H1 (cell line): Measurements from ENCODE around the gene CPZ. TPM values are rescaled to one million over a fixed set of nuclear protein-coding genes. Genes with fewer than 3 reads are reported as not detected.
A peak's percentile ranks its signal among the peaks of the same experiment; 100 is the strongest.

ENCODE experiments used
- CBX5 ChIP-seq: fragments of 300-800, 300-1000 bp; sonication (generic); IDR thresholded peaks from 2 replicates; pipeline ENCODE4 v1.7.1; 2016; ENCODE audit warnings: antibody characterized with exemption, low read length, low read depth
- CHD1 ChIP-seq: IDR thresholded peaks from 2 replicates; pipeline ENCODE4 v1.6.1; 2012; ENCODE audit warnings: low read depth, low read length, improper control_type of control experiment
- CHD2 ChIP-seq: IDR thresholded peaks from 2 replicates; pipeline ENCODE4 v1.6.1; 2012; ENCODE audit warnings: low read length, improper control_type of control experiment
- CTCF ChIP-seq, 3 experiments: IDR thresholded peaks; 1 replicate in 2 of 3; 2 replicates in 1 of 3; pipeline versions ENCODE4 v1.5.1 to v1.6.1; 2011; ENCODE audit warnings: low read length in 3 of 3, mild to moderate bottlenecking in 3 of 3, inconsistent platforms in 2 of 3, low read depth in 1 of 3, moderate library complexity in 1 of 3; ENCODE audit not compliant: insufficient read depth in 1 of 3; ENCODE audit errors: control extremely low read depth in 1 of 3
- GABPA ChIP-seq: IDR thresholded peaks from 2 replicates; pipeline ENCODE4 v1.6.1; 2011; ENCODE audit warnings: mild to moderate bottlenecking, low read length, moderate library complexity, borderline replicate concordance; ENCODE audit not compliant: insufficient read depth
- GTF2F1 ChIP-seq: IDR thresholded peaks from 2 replicates; pipeline ENCODE4 v1.6.1; 2012; ENCODE audit warnings: low read depth, low read length, improper control_type of control experiment, borderline replicate concordance
- JUN ChIP-seq: IDR thresholded peaks from 2 replicates; pipeline ENCODE4 v1.6.1; 2011; ENCODE audit warnings: low read depth, mild to moderate bottlenecking, improper control_type of control experiment, low read length
- KDM4A ChIP-seq: IDR thresholded peaks from one replicate; pipeline ENCODE4 v1.7.1; 2012; ENCODE audit warnings: low read depth, mild to moderate bottlenecking, moderate library complexity, low read length, inconsistent platforms; ENCODE audit not compliant: severe bottlenecking
- MAFK ChIP-seq: IDR thresholded peaks from 2 replicates; pipeline ENCODE4 v1.6.1; 2012; ENCODE audit warnings: low read depth, mild to moderate bottlenecking, improper control_type of control experiment, low read length
- NANOG ChIP-seq: IDR thresholded peaks from 2 replicates; pipeline ENCODE4 v1.6.1; 2011; ENCODE audit warnings: low read length, low read depth, mild to moderate bottlenecking, inconsistent platforms; ENCODE audit not compliant: insufficient read depth, poor library complexity, severe bottlenecking
- PHF8 ChIP-seq: fragments of 200-600 bp; sonication (generic); conservative IDR thresholded peaks from 2 replicates; pipeline ENCODE4 v1.7.1; 2012; ENCODE audit warnings: low read depth, mild to moderate bottlenecking, inconsistent platforms, low read length, moderate library complexity
- POLR2A ChIP-seq, 2 experiments: IDR thresholded peaks; 1 replicate in 1 of 2; 2 replicates in 1 of 2; pipeline ENCODE4 v1.6.1; 2011; ENCODE audit warnings: low read depth in 2 of 2, low read length in 2 of 2, mild to moderate bottlenecking in 2 of 2; ENCODE audit errors: control extremely low read depth in 1 of 2
- RFX5 ChIP-seq: IDR thresholded peaks from 2 replicates; pipeline ENCODE4 v1.6.1; 2011; ENCODE audit warnings: low read depth, low read length, improper control_type of control experiment, borderline replicate concordance
- RNF2 ChIP-seq: fragments of 200-900, 300-1000 bp; sonication (generic); IDR thresholded peaks from 2 replicates; pipeline ENCODE4 v1.7.1; 2016; ENCODE audit warnings: borderline replicate concordance, low read depth, mild to moderate bottlenecking, antibody characterized with exemption, low read length; ENCODE audit not compliant: poor library complexity, severe bottlenecking; ENCODE audit errors: missing control alignments
- RXRA ChIP-seq: IDR thresholded peaks from 2 replicates; pipeline ENCODE4 v1.6.1; 2011; ENCODE audit warnings: low read depth, mild to moderate bottlenecking, low read length, moderate library complexity; ENCODE audit not compliant: insufficient read depth
- SIN3A ChIP-seq, 2 experiments: IDR thresholded peaks in 1 of 2; conservative IDR thresholded peaks in 1 of 2; 2 replicates each; pipeline ENCODE4 v1.6.1; 2011 to 2012; ENCODE audit warnings: low read length in 2 of 2, improper control_type of control experiment in 1 of 2, low read depth in 1 of 2, mild to moderate bottlenecking in 1 of 2
- SP1 ChIP-seq: IDR thresholded peaks from 2 replicates; pipeline ENCODE4 v1.6.1; 2011; ENCODE audit warnings: low read depth, low read length
- TCF12 ChIP-seq: IDR thresholded peaks from 2 replicates; pipeline ENCODE4 v1.6.1; 2011; ENCODE audit warnings: low read depth, mild to moderate bottlenecking, low read length
- ZNF274 ChIP-seq: IDR thresholded peaks from 2 replicates; pipeline ENCODE4 v1.7.0; 2012; ENCODE audit warnings: low read length, borderline replicate concordance; ENCODE audit errors: extremely low read depth
- polyA plus RNA-seq, 7 experiments: library from polyadenylated mRNA; depleted of rRNA in 3 of 7; stranded (reverse) in 5 of 7; unstranded in 2 of 7; fragments of >200 nt in 5 of 7; fragments of 200-250 nt in 2 of 7; gene quantifications; 1 replicate in 5 of 7; 2 replicates in 1 of 7; 4 replicates in 1 of 7; pipeline versions ENCODE4 v1.2.1 to v1.2.3, GENCODE V29; 2011 to 2013; ENCODE audit warnings: missing spikeins in 2 of 7, mixed read lengths in 2 of 7
- total RNA-seq: library from RNA; stranded (reverse); fragmentation: NEBNext Ultra II Directional; extraction: Animal tissue kit (Norgen Biotek cat#: 25700); gene quantifications from 2 replicates; pipeline ENCODE4 v1.2.1, GENCODE V29; 2021
- TF ChIP-seq, protein P1 (sequence below): IDR thresholded peaks from 2 replicates; pipeline ENCODE4 v1.6.1; 2012; ENCODE audit warnings: inconsistent platforms

The CPZ gene
- total and polyA plus RNA-seq, 2 of the 8 experiments (the other 6 are each of a cell fraction or from before 2014, with no cell fraction given): 28.8 to 40.7 TPM

GRCh38 chr4:8607603-8608481 is 15.3 kb downstream of the CPZ start (continued):
- TF ChIP-seq CTCF (IDR thresholded peaks at IDR 0.05; ENCODE audit: control extremely low read depth in 1 of 3, insufficient read depth in 1 of 3, low read depth in 1 of 3, low read length in 3 of 3): peak in 2 of 3 experiments; percentile 95 to 96; a peak in 3 of 4 replicates
- TF ChIP-seq RFX5: no peak
- TF ChIP-seq MAFK: no peak
- no peak for TF ChIP-seq SP1
- TF ChIP-seq KDM4A: no peak
- no peak for TF ChIP-seq CHD1
- no peak for TF ChIP-seq POLR2A (IDR thresholded peaks at IDR 0.05; ENCODE audit: control extremely low read depth in 1 of 2, low read depth in 2 of 2, low read length in 2 of 2)
- TF ChIP-seq, protein P1, sequence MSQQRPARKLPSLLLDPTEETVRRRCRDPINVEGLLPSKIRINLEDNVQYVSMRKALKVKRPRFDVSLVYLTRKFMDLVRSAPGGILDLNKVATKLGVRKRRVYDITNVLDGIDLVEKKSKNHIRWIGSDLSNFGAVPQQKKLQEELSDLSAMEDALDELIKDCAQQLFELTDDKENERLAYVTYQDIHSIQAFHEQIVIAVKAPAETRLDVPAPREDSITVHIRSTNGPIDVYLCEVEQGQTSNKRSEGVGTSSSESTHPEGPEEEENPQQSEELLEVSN: no peak
- no peak for TF ChIP-seq GTF2F1
- TF ChIP-seq RXRA: no peak
- no peak for TF ChIP-seq SIN3A (conservative IDR thresholded peaks at IDR 0.05 in 1 of 2, IDR thresholded peaks at IDR 0.05 in 1 of 2; ENCODE audit: low read depth in 1 of 2, low read length in 2 of 2)
- no peak for TF ChIP-seq RNF2
- TF ChIP-seq PHF8: no peak
- no peak for TF ChIP-seq CBX5
- no peak for TF ChIP-seq TCF12
- peak; percentile 60; the same call in 1 of the 2 replicates for TF ChIP-seq GABPA
- no peak for TF ChIP-seq JUN
- TF ChIP-seq CHD2: no peak
- TF ChIP-seq NANOG: no peak
- TF ChIP-seq ZNF274: no peak
